ENCODE data around the gene LRRFIP2.

DNA sequence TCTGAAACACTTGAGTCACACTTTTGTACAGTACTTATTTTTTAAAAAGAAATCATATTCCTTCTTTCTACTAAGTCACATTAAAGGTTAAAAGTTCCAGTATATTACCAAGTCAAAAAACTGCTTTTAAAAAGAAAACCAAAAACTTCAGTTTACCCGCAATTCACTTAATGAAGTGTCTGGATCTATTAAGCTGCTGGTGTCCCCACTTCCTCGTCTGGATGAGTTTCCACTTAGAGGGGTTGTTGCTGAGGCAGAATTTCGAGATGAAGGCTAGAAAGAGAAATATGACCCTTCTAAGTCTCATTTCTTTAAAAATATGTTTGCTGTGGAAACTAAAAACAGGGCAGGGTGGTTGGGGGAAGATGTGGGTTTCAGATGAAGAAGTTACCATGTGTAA lies 79.7 kb downstream of the LRRFIP2 start:
- TF ChIP-seq, protein P1, sequence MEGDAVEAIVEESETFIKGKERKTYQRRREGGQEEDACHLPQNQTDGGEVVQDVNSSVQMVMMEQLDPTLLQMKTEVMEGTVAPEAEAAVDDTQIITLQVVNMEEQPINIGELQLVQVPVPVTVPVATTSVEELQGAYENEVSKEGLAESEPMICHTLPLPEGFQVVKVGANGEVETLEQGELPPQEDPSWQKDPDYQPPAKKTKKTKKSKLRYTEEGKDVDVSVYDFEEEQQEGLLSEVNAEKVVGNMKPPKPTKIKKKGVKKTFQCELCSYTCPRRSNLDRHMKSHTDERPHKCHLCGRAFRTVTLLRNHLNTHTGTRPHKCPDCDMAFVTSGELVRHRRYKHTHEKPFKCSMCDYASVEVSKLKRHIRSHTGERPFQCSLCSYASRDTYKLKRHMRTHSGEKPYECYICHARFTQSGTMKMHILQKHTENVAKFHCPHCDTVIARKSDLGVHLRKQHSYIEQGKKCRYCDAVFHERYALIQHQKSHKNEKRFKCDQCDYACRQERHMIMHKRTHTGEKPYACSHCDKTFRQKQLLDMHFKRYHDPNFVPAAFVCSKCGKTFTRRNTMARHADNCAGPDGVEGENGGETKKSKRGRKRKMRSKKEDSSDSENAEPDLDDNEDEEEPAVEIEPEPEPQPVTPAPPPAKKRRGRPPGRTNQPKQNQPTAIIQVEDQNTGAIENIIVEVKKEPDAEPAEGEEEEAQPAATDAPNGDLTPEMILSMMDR (conservative IDR thresholded peaks at IDR 0.05; ENCODE audit: low read depth, low read length), result no peak
- no peak for TF ChIP-seq RCOR1 (IDR thresholded peaks at IDR 0.05; ENCODE audit: insufficient replicate concordance, low read length)
- no peak for TF ChIP-seq SMC3 (IDR thresholded peaks at IDR 0.05; ENCODE audit: low read depth, low read length)
- no peak for TF ChIP-seq POLR2A (IDR thresholded peaks at IDR 0.05; ENCODE audit: low read depth, low read length)
- TF ChIP-seq MAFK (IDR thresholded peaks at IDR 0.05; ENCODE audit: low read depth, low read length), result no peak
- no peak for TF ChIP-seq RFX5 (IDR thresholded peaks at IDR 0.05; ENCODE audit: low read depth, low read length)
- no peak for TF ChIP-seq MAZ (IDR thresholded peaks at IDR 0.05; ENCODE audit: borderline replicate concordance, low read depth, low read length)
- no peak for TF ChIP-seq RAD21 (IDR thresholded peaks at IDR 0.05; ENCODE audit: low read length)
- TF ChIP-seq, protein P2, sequence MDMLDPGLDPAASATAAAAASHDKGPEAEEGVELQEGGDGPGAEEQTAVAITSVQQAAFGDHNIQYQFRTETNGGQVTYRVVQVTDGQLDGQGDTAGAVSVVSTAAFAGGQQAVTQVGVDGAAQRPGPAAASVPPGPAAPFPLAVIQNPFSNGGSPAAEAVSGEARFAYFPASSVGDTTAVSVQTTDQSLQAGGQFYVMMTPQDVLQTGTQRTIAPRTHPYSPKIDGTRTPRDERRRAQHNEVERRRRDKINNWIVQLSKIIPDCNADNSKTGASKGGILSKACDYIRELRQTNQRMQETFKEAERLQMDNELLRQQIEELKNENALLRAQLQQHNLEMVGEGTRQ (IDR thresholded peaks at IDR 0.05; ENCODE audit: low read depth, low read length), result no peak
- TF ChIP-seq MXI1 (IDR thresholded peaks at IDR 0.05; ENCODE audit: borderline replicate concordance, low read depth, low read length), result no peak
- no peak for TF ChIP-seq CHD1 (IDR thresholded peaks at IDR 0.05; ENCODE audit: low read depth, low read length)

All from IMR-90 (cell line).